Measurements from ENCODE around the gene OR2AK2. TPM values are rescaled to one million over a fixed set of nuclear protein-coding genes. Genes with fewer than 3 reads are reported as not detected.

The OR2AK2 gene
- total and polyA plus RNA-seq, 2 donors (not counting 1 experiment from before 2014, with no cell fraction given): not detected

DNA sequence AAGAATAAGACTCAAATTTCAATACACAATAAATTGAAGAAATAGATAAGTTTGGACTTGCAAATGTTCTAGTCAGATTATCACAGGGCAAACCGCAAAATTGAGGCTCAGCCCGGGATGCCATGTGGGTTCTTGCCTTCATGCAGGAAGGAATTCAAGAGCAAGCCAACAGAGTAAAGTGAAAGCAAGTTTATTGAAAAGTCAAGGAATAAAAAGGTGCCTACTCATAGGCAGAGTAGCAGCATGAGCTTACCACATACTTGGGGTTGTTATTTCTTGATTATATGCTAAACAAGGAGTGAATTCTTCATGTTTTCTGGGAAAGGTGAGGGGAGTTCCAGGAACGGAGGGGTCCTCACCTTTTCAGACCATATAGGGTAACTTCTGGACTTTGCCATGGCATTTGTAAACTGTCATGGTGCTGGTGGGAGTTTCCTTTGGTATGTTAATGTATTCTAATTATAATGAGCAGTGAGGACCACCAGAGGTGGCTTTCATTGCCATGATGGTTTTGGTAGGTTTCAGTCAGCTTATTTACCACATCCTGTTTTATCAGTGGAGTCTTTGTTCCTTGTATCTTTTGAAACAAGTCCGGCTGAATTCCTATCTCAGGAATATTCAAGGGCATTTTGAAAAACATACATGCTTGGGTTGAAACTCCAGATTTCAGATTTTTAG lies 2.0 kb upstream of the OR2AK2 start:
- no peak overlapping the region for H3K27ac ChIP-seq (ENCODE audit: insufficient read depth, low read length)
- no peak overlapping the region for H3K4me2 ChIP-seq (ENCODE audit: extremely low read depth, insufficient read depth, low read length)
- H2AFZ ChIP-seq (ENCODE audit: low read length): no peak overlapping the region
- H3K36me3 ChIP-seq (ENCODE audit: control insufficient read depth, insufficient read depth, low read length): no peaks in the 10 kb centered on the region
- no peak overlapping the region for H3K9ac ChIP-seq (ENCODE audit: insufficient read depth, low read length)
- no peaks in the 10 kb centered on the region for H3K27me3 ChIP-seq (ENCODE audit: control insufficient read depth, insufficient read depth, low read length)
- H3K4me3 ChIP-seq (replicated peaks in 1 of 4; ENCODE audit: control extremely low read depth in 1 of 4, insufficient read depth in 1 of 4, low read depth in 3 of 4, low read length in 4 of 4): no peak overlapping the region
- no peaks in the 10 kb centered on the region for H4K20me1 ChIP-seq (ENCODE audit: control insufficient read depth, extremely low read depth, insufficient read depth, low read length)
- no peaks in the 10 kb centered on the region for H3K79me2 ChIP-seq (ENCODE audit: control insufficient read depth, insufficient read depth, low read length)
- no peak for TF ChIP-seq EZH2 (IDR thresholded peaks at IDR 0.05; ENCODE audit: low read length, missing control alignments)
- no peak for DNase-seq (ENCODE audit: low read depth in 2 of 2)
- no peaks in the 10 kb centered on the region for H3K4me1 ChIP-seq (ENCODE audit: control insufficient read depth, extremely low read depth, insufficient read depth, low read length)
- no peaks in the 10 kb centered on the region for H3K9me3 ChIP-seq (ENCODE audit: control insufficient read depth, insufficient read depth, low read depth, low read length)

- H3K36me3 ChIP-seq (ENCODE audit: control insufficient read depth, insufficient read depth, low read length): no peaks in the 10 kb centered on the region
- no peaks in the 10 kb centered on the region for H3K27me3 ChIP-seq (ENCODE audit: control insufficient read depth, insufficient read depth, low read length)
- H3K4me1 ChIP-seq (ENCODE audit: control insufficient read depth, extremely low read depth, insufficient read depth, low read length): no peaks in the 10 kb centered on the region
- H3K4me3 ChIP-seq (replicated peaks in 1 of 4; ENCODE audit: control extremely low read depth in 1 of 4, insufficient read depth in 1 of 4, low read depth in 3 of 4, low read length in 4 of 4): no peak overlapping the region
- H3K79me2 ChIP-seq (ENCODE audit: control insufficient read depth, insufficient read depth, low read length): no peaks in the 10 kb centered on the region
- no peak overlapping the region for H2AFZ ChIP-seq (ENCODE audit: low read length)
- no peak overlapping the region for H3K27ac ChIP-seq (ENCODE audit: insufficient read depth, low read length)
- H4K20me1 ChIP-seq (ENCODE audit: control insufficient read depth, extremely low read depth, insufficient read depth, low read length): no peaks in the 10 kb centered on the region
- no peak for DNase-seq (ENCODE audit: low read depth in 2 of 2)
- H3K9ac ChIP-seq (ENCODE audit: insufficient read depth, low read length): no peak overlapping the region
- H3K9me3 ChIP-seq (ENCODE audit: control insufficient read depth, insufficient read depth, low read depth, low read length): no peaks in the 10 kb centered on the region
- TF ChIP-seq, protein P1, sequence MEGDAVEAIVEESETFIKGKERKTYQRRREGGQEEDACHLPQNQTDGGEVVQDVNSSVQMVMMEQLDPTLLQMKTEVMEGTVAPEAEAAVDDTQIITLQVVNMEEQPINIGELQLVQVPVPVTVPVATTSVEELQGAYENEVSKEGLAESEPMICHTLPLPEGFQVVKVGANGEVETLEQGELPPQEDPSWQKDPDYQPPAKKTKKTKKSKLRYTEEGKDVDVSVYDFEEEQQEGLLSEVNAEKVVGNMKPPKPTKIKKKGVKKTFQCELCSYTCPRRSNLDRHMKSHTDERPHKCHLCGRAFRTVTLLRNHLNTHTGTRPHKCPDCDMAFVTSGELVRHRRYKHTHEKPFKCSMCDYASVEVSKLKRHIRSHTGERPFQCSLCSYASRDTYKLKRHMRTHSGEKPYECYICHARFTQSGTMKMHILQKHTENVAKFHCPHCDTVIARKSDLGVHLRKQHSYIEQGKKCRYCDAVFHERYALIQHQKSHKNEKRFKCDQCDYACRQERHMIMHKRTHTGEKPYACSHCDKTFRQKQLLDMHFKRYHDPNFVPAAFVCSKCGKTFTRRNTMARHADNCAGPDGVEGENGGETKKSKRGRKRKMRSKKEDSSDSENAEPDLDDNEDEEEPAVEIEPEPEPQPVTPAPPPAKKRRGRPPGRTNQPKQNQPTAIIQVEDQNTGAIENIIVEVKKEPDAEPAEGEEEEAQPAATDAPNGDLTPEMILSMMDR (conservative IDR thresholded peaks at IDR 0.05 in 1 of 2, IDR thresholded peaks at IDR 0.05 in 1 of 2; ENCODE audit: low read depth in 1 of 2, low read length in 2 of 2): no peak
- no peak for TF ChIP-seq EZH2 (IDR thresholded peaks at IDR 0.05; ENCODE audit: low read length, missing control alignments)
- H3K4me2 ChIP-seq (ENCODE audit: extremely low read depth, insufficient read depth, low read length): no peak overlapping the region
Observed at GRCh38 chr1:247966532-247967204, 1.6 kb downstream of the OR2AK2 start.

DNA sequence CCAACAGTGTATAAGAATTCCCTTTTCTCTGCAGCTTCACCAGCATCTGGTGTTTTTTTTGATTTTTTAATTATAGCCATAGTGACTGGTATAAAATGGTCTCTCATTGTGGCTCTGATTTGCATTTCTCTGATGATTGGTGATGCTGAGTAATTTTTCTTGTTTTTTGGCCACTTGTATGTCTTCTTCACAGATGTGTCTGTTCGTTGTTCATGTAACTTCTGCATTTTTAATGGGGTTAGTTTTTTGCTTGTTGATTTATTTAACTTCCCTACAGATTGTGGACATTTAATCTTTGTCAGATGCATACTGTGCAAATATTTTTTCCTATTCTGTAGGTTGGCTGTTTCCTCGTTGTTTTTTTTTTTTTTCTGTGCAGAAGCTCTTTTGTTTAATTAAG lies 28.0 kb downstream of the OR2AK2 start:
- Histone ChIP-seq H3K27ac (ENCODE audit: insufficient read depth, low read length) (no peak overlapping the region), H3K27me3 (ENCODE audit: control insufficient read depth, insufficient read depth, low read length) (no peaks in the 10 kb centered on the region), H3K79me2 (ENCODE audit: control insufficient read depth, insufficient read depth, low read length) (no peaks in the 10 kb centered on the region), H3K4me1 (ENCODE audit: control insufficient read depth, extremely low read depth, insufficient read depth, low read length) (no peaks in the 10 kb centered on the region), H3K4me3 (replicated peaks in 1 of 4; ENCODE audit: control extremely low read depth in 1 of 4, insufficient read depth in 1 of 4, low read depth in 3 of 4, low read length in 4 of 4) (no peak overlapping the region), H3K4me2 (ENCODE audit: extremely low read depth, insufficient read depth, low read length) (no peak overlapping the region), H3K36me3 (ENCODE audit: control insufficient read depth, insufficient read depth, low read length) (no peaks in the 10 kb centered on the region), H2AFZ (ENCODE audit: low read length) (no peak overlapping the region), H3K9ac (ENCODE audit: insufficient read depth, low read length) (no peak overlapping the region), H4K20me1 (ENCODE audit: control insufficient read depth, extremely low read depth, insufficient read depth, low read length) (no peaks in the 10 kb centered on the region), H3K9me3 (ENCODE audit: control insufficient read depth, insufficient read depth, low read depth, low read length) (no peaks in the 10 kb centered on the region)
- TF ChIP-seq, protein P1 (conservative IDR thresholded peaks at IDR 0.05 in 1 of 2, IDR thresholded peaks at IDR 0.05 in 1 of 2; ENCODE audit: low read depth in 1 of 2, low read length in 2 of 2): no peak
- no peak for TF ChIP-seq EZH2 (IDR thresholded peaks at IDR 0.05; ENCODE audit: low read length, missing control alignments)
- no peak for DNase-seq (ENCODE audit: low read depth in 2 of 2)

All from fibroblast of lung (primary cell).